Mammary epithelial cell (primary cell): Measurements from ENCODE around the gene CBX2.

Source experiments
- EZH2 ChIP-seq: IDR thresholded peaks from 2 replicates; pipeline ENCODE4 v1.6.1; 2012; ENCODE audit warnings: low read length, inconsistent platforms, borderline replicate concordance
- TF ChIP-seq, protein P1 (sequence below), 2 donors: IDR thresholded peaks in 1 of 2; conservative IDR thresholded peaks in 1 of 2; 2 replicates each; pipeline ENCODE4 v1.5.1; 2011 to 2012; ENCODE audit warnings: inconsistent platforms in 2 of 2, low read length in 2 of 2, mild to moderate bottlenecking in 2 of 2, control low read depth in 1 of 2, low read depth in 1 of 2; ENCODE audit not compliant: insufficient read depth in 1 of 2; ENCODE audit errors: extremely low read depth in 1 of 2

DNA sequence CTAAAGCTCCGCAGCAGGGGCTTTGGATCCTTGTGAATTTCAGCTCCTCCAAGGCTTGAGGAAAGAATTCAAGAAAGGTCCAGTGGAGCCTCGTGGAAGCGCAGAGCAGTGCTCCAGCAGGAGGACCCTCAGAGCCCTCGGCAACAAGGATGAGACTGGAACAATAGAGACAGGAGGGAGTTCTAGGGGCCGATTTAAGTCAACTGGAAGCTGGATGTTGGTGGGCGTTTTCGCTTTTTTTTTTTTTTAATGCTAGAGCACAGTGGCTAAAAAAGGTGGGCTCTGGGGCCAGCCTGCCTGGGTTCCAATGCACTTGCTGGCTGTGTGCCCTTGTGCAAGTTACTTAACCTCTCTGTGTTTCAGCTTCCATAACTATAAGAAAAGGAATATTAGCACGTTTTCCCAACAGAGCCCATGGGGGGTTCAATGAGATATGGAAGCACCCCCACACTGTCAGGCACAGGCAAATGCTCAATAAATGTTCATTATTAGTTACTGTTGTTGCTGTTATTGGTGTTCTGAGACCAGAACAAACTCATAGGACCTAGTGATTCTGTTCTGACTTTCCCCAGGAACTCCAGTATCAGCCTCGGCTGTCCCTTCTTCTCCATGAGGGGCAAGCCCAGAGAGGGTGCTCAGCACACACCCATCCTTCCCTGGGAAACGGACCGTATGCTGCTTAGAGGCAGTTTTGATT is 24.2 kb downstream of the CBX2 start:
- TF ChIP-seq, protein P1, sequence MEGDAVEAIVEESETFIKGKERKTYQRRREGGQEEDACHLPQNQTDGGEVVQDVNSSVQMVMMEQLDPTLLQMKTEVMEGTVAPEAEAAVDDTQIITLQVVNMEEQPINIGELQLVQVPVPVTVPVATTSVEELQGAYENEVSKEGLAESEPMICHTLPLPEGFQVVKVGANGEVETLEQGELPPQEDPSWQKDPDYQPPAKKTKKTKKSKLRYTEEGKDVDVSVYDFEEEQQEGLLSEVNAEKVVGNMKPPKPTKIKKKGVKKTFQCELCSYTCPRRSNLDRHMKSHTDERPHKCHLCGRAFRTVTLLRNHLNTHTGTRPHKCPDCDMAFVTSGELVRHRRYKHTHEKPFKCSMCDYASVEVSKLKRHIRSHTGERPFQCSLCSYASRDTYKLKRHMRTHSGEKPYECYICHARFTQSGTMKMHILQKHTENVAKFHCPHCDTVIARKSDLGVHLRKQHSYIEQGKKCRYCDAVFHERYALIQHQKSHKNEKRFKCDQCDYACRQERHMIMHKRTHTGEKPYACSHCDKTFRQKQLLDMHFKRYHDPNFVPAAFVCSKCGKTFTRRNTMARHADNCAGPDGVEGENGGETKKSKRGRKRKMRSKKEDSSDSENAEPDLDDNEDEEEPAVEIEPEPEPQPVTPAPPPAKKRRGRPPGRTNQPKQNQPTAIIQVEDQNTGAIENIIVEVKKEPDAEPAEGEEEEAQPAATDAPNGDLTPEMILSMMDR (conservative IDR thresholded peaks at IDR 0.05 in 1 of 2, IDR thresholded peaks at IDR 0.05 in 1 of 2; ENCODE audit: extremely low read depth in 1 of 2, insufficient read depth in 1 of 2, low read depth in 1 of 2, low read length in 2 of 2): no peak
- TF ChIP-seq EZH2: no peak
